Liver (tissue), 9 donors: Measurements from ENCODE around the gene RNF220. TPM values are rescaled to one million over a fixed set of nuclear protein-coding genes. Genes with fewer than 3 reads are reported as not detected.

Experiments used
- DNase-seq: peaks from one replicate; pipeline ENCODE4 v3.0.0-alpha.2; 2017; ENCODE audit warnings: low spot score
- H3K27ac ChIP-seq, 2 donors: one replicate each; pipeline ENCODE4 v1.7.0; 2013; ENCODE audit warnings: inconsistent platforms in 2 of 2, low read length in 2 of 2, control low read depth in 1 of 2, low read depth in 1 of 2, mild to moderate bottlenecking in 1 of 2
- H3K27me3 ChIP-seq, 4 donors: one replicate each; pipeline versions ENCODE4 v1.6.1 to v1.7.0; 2013; ENCODE audit warnings: low read length in 3 of 4, inconsistent platforms in 1 of 4, mild to moderate bottlenecking in 1 of 4, moderate library complexity in 1 of 4; ENCODE audit not compliant: control insufficient read depth in 4 of 4, insufficient read depth in 4 of 4
- H3K36me3 ChIP-seq, 4 donors: one replicate each; pipeline versions ENCODE4 v1.6.1 to v1.7.0; 2013; ENCODE audit warnings: low read length in 3 of 4, mild to moderate bottlenecking in 3 of 4, low read depth in 1 of 4, moderate library complexity in 1 of 4; ENCODE audit not compliant: control insufficient read depth in 4 of 4, insufficient read depth in 3 of 4
- H3K4me1 ChIP-seq, 4 donors: one replicate each; pipeline versions ENCODE4 v1.6.1 to v1.7.0; 2013; ENCODE audit warnings: low read length in 3 of 4, mild to moderate bottlenecking in 3 of 4, moderate library complexity in 1 of 4; ENCODE audit not compliant: control insufficient read depth in 4 of 4, insufficient read depth in 4 of 4
- H3K4me3 ChIP-seq, 3 donors: one replicate each; pipeline versions ENCODE4 v1.6.1 to v1.7.0; 2013; ENCODE audit warnings: low read length in 3 of 3, control low read depth in 1 of 3, low read depth in 1 of 3, mild to moderate bottlenecking in 1 of 3
- H3K9ac ChIP-seq, 2 donors: one replicate each; pipeline ENCODE4 v1.7.0; 2013; ENCODE audit warnings: low read length in 2 of 2, mild to moderate bottlenecking in 2 of 2, moderate library complexity in 2 of 2, control low read depth in 1 of 2, low read depth in 1 of 2
- H3K9me3 ChIP-seq, 4 donors: one replicate each; pipeline versions ENCODE4 v1.6.1 to v1.7.0; 2013; ENCODE audit warnings: low read length in 3 of 4; ENCODE audit not compliant: control insufficient read depth in 4 of 4
- ATF3 ChIP-seq: IDR thresholded peaks from 2 replicates; pipeline ENCODE4 v1.6.1; 2016; ENCODE audit warnings: antibody characterized with exemption
- CTCF ChIP-seq: fragments of 150-350 bp; IDR thresholded peaks from 2 replicates; pipeline ENCODE4 v1.5.1; 2017; ENCODE audit warnings: improper control_type of control experiment, low read depth, low read length; ENCODE audit not compliant: missing input control
- FOXA2 ChIP-seq: IDR thresholded peaks from 2 replicates; pipeline ENCODE4 v1.6.1; 2016; ENCODE audit warnings: antibody characterized with exemption
- GABPA ChIP-seq, 2 donors: IDR thresholded peaks in 1 of 2; conservative IDR thresholded peaks in 1 of 2; 2 replicates each; pipeline ENCODE4 v1.6.1; 2016; ENCODE audit warnings: antibody characterized with exemption in 2 of 2, mild to moderate bottlenecking in 1 of 2, moderate library complexity in 1 of 2
- HNF4G ChIP-seq: IDR thresholded peaks from 2 replicates; pipeline ENCODE4 v1.6.1; 2016; ENCODE audit warnings: antibody characterized with exemption
- MAX ChIP-seq: IDR thresholded peaks from 2 replicates; pipeline ENCODE4 v1.6.1; 2016; ENCODE audit warnings: antibody characterized with exemption
- RXRA ChIP-seq, 2 donors: IDR thresholded peaks; 2 replicates each; pipeline ENCODE4 v1.6.1; 2017 to 2018; ENCODE audit warnings: antibody characterized with exemption in 2 of 2, mild to moderate bottlenecking in 1 of 2
- SP1 ChIP-seq: IDR thresholded peaks from 2 replicates; pipeline ENCODE4 v1.6.1; 2018; ENCODE audit warnings: antibody characterized with exemption, mild to moderate bottlenecking
- TAF1 ChIP-seq: conservative IDR thresholded peaks from 2 replicates; pipeline ENCODE4 v1.6.1; 2016; ENCODE audit warnings: antibody characterized with exemption, mild to moderate bottlenecking
- YY1 ChIP-seq: IDR thresholded peaks from 2 replicates; pipeline ENCODE4 v1.6.1; 2016; ENCODE audit warnings: antibody characterized with exemption, mild to moderate bottlenecking
- ZBTB33 ChIP-seq: IDR thresholded peaks from 2 replicates; pipeline ENCODE4 v1.6.1; 2016; ENCODE audit warnings: antibody characterized with exemption
- WGBS: extraction: QIAGEN DNeasy Blood & Tissue Kit; methylation state at CpG from one replicate; pipeline ENCODE4 v1.1.7; 2013; 5-methylcytosine and 5-hydroxymethylcytosine counted together
- polyA plus RNA-seq, 2 donors: library from polyadenylated mRNA; stranded (reverse) in 1 of 2; unstranded in 1 of 2; fragments of 200-250 nt in 1 of 2; fragments of >200 nt in 1 of 2; fragmentation: Nextera tagmentation in 1 of 2; extraction: Ambion mirVana in 1 of 2; gene quantifications; one replicate each; pipeline versions ENCODE4 v1.2.1 to v1.2.3, GENCODE V29; 2013 to 2015
- total RNA-seq, 2 donors: library from RNA; depleted of rRNA; stranded (reverse); fragments of >200 nt; gene quantifications; one replicate each; pipeline ENCODE4 v1.2.3, GENCODE V29; 2014
- donor health status: healthy.
- donor health status: healthy.
- donor health status: healthy.
- donor health status: healthy.
- donor health status: healthy.

RNF220 gene
- total and polyA plus RNA-seq, 4 donors: 18.2 to 35.8 (median 26.1) TPM

- WGBS: 83% methylated on average over 13 of the region's 13 CpGs
- no peak for DNase-seq
- no peak for TF ChIP-seq YY1
- TF ChIP-seq ATF3: no peak
- no peak for TF ChIP-seq CTCF
- no peak for TF ChIP-seq GABPA (IDR thresholded peaks at IDR 0.05 in 1 of 2, conservative IDR thresholded peaks at IDR 0.05 in 1 of 2)
- TF ChIP-seq MAX: no peak
- no peak for TF ChIP-seq SP1
- no peak for TF ChIP-seq RXRA (IDR thresholded peaks at IDR 0.05)
These were observed 107.3 kb downstream of the RNF220 start for GRCh38 chr1:44512313-44512885.

GRCh38 chr1:44513111-44513510 is 108.1 kb downstream of the RNF220 start:
- H3K27ac ChIP-seq: no peak overlapping the region
- H3K4me3 ChIP-seq: no peak overlapping the region
- TF ChIP-seq ZBTB33 (no peak), MAX (no peak), RXRA (IDR thresholded peaks at IDR 0.05) (no peak), YY1 (no peak), TAF1 (no peak), FOXA2 (no peak), HNF4G (no peak), CTCF (no peak)
- H3K36me3 ChIP-seq: no peaks in the 10 kb centered on the region
- H3K4me1 ChIP-seq: no peaks in the 10 kb centered on the region
- peaks cover 0 to 2% (median 0%) of the 10 kb centered on the region in 4 donors for H3K27me3 ChIP-seq
- H3K9ac ChIP-seq: no peak overlapping the region
- no peaks in the 10 kb centered on the region for H3K9me3 ChIP-seq
- DNase-seq: no peak
- 93% methylated on average over 5 of the region's 5 CpGs for WGBS

More at GRCh38 chr1:44512313-44512885, 107.3 kb downstream of the RNF220 start:
- no peak overlapping the region for H3K4me3 ChIP-seq
- H3K9me3 ChIP-seq: no peaks in the 10 kb centered on the region
- no peak overlapping the region for H3K9ac ChIP-seq
- H3K27ac ChIP-seq: no peak overlapping the region
- H3K4me1 ChIP-seq: no peaks in the 10 kb centered on the region
- peaks cover 0 to 2% (median 0%) of the 10 kb centered on the region in 4 donors for H3K27me3 ChIP-seq
- H3K36me3 ChIP-seq: no peaks in the 10 kb centered on the region
